ENCODE results near the gene CNTN1. TPM values are rescaled to one million over a fixed set of nuclear protein-coding genes. Genes with fewer than 3 reads are reported as not detected.

The CNTN1 gene
- total RNA-seq, 2 donors from 2014 or later = not detected

DNA sequence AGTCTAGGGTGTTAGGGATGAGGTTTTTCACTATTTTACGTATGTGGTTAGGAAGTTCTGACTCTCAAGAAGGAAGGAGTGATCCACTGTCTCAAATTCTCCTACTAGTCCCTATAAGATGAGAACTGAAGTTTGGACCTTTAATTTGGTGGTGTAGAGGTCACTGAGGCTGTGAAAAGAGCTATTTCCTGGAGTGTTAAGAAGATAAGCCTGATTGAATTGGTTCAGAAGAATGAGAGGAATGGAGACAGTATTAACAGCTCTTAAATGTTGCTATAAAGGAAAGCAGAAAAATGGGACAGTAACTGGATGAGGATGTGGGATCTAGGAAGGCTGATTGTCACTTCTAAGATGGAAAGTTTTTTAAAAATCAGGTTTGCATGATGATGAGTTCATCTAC, 57.6 kb downstream of the CNTN1 start:
- no peak for DNase-seq
- Mint-ChIP-seq H3K27me3 (ENCODE audit: low read depth) (no peaks in the 10 kb centered on the region), H3K36me3 (ENCODE audit: insufficient read depth in 2 of 2) (no peaks in the 10 kb centered on the region), H3K4me3 (no peak overlapping the region), H3K4me1 (ENCODE audit: low read depth) (no peaks in the 10 kb centered on the region), H3K27ac (no peak overlapping the region), H3K9me3 (peaks cover 4 to 5% of the 10 kb centered on the region in 2 donors)
- no peak for ATAC-seq (replicated peaks in 1 of 2)

GRCh38 chr12:40752011-40752410, 59.8 kb downstream of the CNTN1 start:
- H3K27ac Mint-ChIP-seq = no peak overlapping the region
- H3K4me1 Mint-ChIP-seq (ENCODE audit: low read depth) = no peaks in the 10 kb centered on the region
- no peak overlapping the region for H3K4me3 Mint-ChIP-seq
- no peaks in the 10 kb centered on the region for H3K36me3 Mint-ChIP-seq (ENCODE audit: insufficient read depth in 2 of 2)
- ATAC-seq (replicated peaks in 1 of 2) = no peak
- H3K27me3 Mint-ChIP-seq (ENCODE audit: low read depth) = no peaks in the 10 kb centered on the region
- no peak for DNase-seq
- H3K9me3 Mint-ChIP-seq = peaks cover 6 to 7% of the 10 kb centered on the region in 2 donors

- Mint-ChIP-seq H3K4me1 (ENCODE audit: low read depth) (no peaks in the 10 kb centered on the region), H3K9me3 (peaks cover 1 to 7% of the 10 kb centered on the region in 2 donors), H3K27me3 (ENCODE audit: low read depth) (no peaks in the 10 kb centered on the region), H3K4me3 (no peak overlapping the region), H3K27ac (no peak overlapping the region), H3K36me3 (ENCODE audit: insufficient read depth in 2 of 2) (no peaks in the 10 kb centered on the region)
- no peak for DNase-seq
- no peak for ATAC-seq (replicated peaks in 1 of 2)
These were observed 68.6 kb downstream of the CNTN1 start for GRCh38 chr12:40760821-40761220.

GRCh38 chr12:40762072-40762471, 69.8 kb downstream of the CNTN1 start:
- H3K36me3 Mint-ChIP-seq (ENCODE audit: insufficient read depth in 2 of 2) = no peaks in the 10 kb centered on the region
- DNase-seq (no peak), ATAC-seq (replicated peaks in 1 of 2) (no peak)
- H3K27me3 Mint-ChIP-seq (ENCODE audit: low read depth) = no peaks in the 10 kb centered on the region
- peaks cover 1 to 4% of the 10 kb centered on the region in 2 donors for H3K9me3 Mint-ChIP-seq
- no peak overlapping the region for H3K4me3 Mint-ChIP-seq
- H3K27ac Mint-ChIP-seq = no peak overlapping the region
- H3K4me1 Mint-ChIP-seq (ENCODE audit: low read depth) = no peaks in the 10 kb centered on the region

- peaks cover 1 to 4% of the 10 kb centered on the region in 2 donors for H3K9me3 Mint-ChIP-seq
- H3K27me3 Mint-ChIP-seq (ENCODE audit: low read depth) = no peaks in the 10 kb centered on the region
- H3K27ac Mint-ChIP-seq = no peak overlapping the region
- no peak overlapping the region for H3K4me3 Mint-ChIP-seq
- DNase-seq = no peak
- H3K4me1 Mint-ChIP-seq (ENCODE audit: low read depth) = no peaks in the 10 kb centered on the region
- no peaks in the 10 kb centered on the region for H3K36me3 Mint-ChIP-seq (ENCODE audit: insufficient read depth in 2 of 2)
- no peak for ATAC-seq (replicated peaks in 1 of 2)
These were observed 76.1 kb downstream of the CNTN1 start for GRCh38 chr12:40768125-40768864.

- H3K4me3 Mint-ChIP-seq = no peak overlapping the region
- H3K27ac Mint-ChIP-seq = no peak overlapping the region
- H3K27me3 Mint-ChIP-seq (ENCODE audit: low read depth) = no peaks in the 10 kb centered on the region
- H3K36me3 Mint-ChIP-seq (ENCODE audit: insufficient read depth in 2 of 2) = no peaks in the 10 kb centered on the region
- ATAC-seq (replicated peaks in 1 of 2) = no peak
- H3K4me1 Mint-ChIP-seq (ENCODE audit: low read depth) = no peaks in the 10 kb centered on the region
- H3K9me3 Mint-ChIP-seq = peaks cover 1 to 2% of the 10 kb centered on the region in 2 donors
- no peak for DNase-seq
These were observed 77.6 kb downstream of the CNTN1 start for GRCh38 chr12:40769846-40770245.

DNA sequence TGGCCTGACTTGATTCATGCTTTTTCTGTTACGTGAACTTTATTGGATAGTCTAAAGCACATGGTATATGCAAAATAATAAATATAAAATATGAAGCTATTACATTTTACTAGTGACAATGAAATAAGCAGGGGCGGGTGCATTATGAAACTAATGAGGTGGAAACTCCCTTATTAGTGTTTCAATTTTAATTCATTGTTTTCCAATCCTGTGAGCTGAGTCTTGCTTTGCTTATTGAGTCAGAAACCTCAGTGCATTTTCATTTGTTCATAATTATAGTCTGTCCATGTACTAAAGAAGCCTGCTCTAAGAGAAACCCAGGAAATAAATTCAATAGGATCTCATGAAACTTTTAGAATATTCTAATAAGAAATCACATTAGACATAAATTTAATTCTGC, 78.5 kb downstream of the CNTN1 start:
- no peaks in the 10 kb centered on the region for H3K36me3 Mint-ChIP-seq (ENCODE audit: insufficient read depth in 2 of 2)
- DNase-seq (no peak), ATAC-seq (replicated peaks in 1 of 2) (no peak)
- H3K9me3 Mint-ChIP-seq = peaks cover 0 to 2% of the 10 kb centered on the region in 2 donors
- H3K4me1 Mint-ChIP-seq (ENCODE audit: low read depth) = no peaks in the 10 kb centered on the region
- H3K27me3 Mint-ChIP-seq (ENCODE audit: low read depth) = no peaks in the 10 kb centered on the region
- H3K27ac Mint-ChIP-seq = no peak overlapping the region
- H3K4me3 Mint-ChIP-seq = no peak overlapping the region

- no peak for ATAC-seq (replicated peaks in 1 of 2)
- peaks cover 2 to 4% of the 10 kb centered on the region in 2 donors for H3K9me3 Mint-ChIP-seq
- no peaks in the 10 kb centered on the region for H3K36me3 Mint-ChIP-seq (ENCODE audit: insufficient read depth in 2 of 2)
- H3K27ac Mint-ChIP-seq = no peak overlapping the region
- DNase-seq = no peak
- no peak overlapping the region for H3K4me3 Mint-ChIP-seq
- H3K4me1 Mint-ChIP-seq (ENCODE audit: low read depth) = no peaks in the 10 kb centered on the region
- H3K27me3 Mint-ChIP-seq (ENCODE audit: low read depth) = no peaks in the 10 kb centered on the region
These were observed 83.4 kb downstream of the CNTN1 start for GRCh38 chr12:40775661-40776060.

DNA sequence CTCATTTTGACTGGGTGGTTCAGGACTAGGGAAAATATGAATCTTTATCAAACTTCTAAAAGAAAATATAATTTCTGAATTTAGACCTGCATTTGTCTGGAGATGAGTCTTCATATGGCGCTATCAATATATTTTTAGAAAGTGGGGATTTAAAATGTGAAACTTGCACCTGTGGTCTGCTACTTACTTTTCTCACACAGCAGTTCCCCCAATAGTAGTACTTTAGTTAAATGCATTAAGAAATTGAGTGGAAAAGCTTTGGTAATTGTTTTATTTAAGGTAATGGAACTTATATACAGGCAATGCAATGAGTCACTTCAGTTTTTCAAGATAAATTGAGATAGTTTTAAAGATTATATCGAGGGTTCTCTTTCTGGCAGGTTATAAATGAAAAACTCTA, 91.9 kb downstream of the CNTN1 start:
- DNase-seq (no peak), ATAC-seq (replicated peaks in 1 of 2) (no peak)
- Mint-ChIP-seq H3K27me3 (ENCODE audit: low read depth) (no peaks in the 10 kb centered on the region), H3K27ac (no peak overlapping the region), H3K36me3 (ENCODE audit: insufficient read depth in 2 of 2) (no peaks in the 10 kb centered on the region), H3K9me3 (peaks cover 4 to 5% of the 10 kb centered on the region in 2 donors), H3K4me1 (ENCODE audit: low read depth) (no peaks in the 10 kb centered on the region), H3K4me3 (no peak overlapping the region)

GRCh38 chr12:40788276-40788675, 96.0 kb downstream of the CNTN1 start:
- ATAC-seq (replicated peaks in 1 of 2) = no peak

GRCh38 chr12:40792792-40793386, 100.7 kb downstream of the CNTN1 start:
- no peak overlapping the region for H3K27ac Mint-ChIP-seq
- no peaks in the 10 kb centered on the region for H3K36me3 Mint-ChIP-seq (ENCODE audit: insufficient read depth in 2 of 2)
- H3K4me3 Mint-ChIP-seq = no peak overlapping the region
- no peaks in the 10 kb centered on the region for H3K27me3 Mint-ChIP-seq (ENCODE audit: low read depth)
- H3K9me3 Mint-ChIP-seq = peaks cover 4 to 5% of the 10 kb centered on the region in 2 donors
- DNase-seq (no peak), ATAC-seq (replicated peaks in 1 of 2) (no peak)
- no peaks in the 10 kb centered on the region for H3K4me1 Mint-ChIP-seq (ENCODE audit: low read depth)

More at GRCh38 chr12:40788276-40788675, 96.0 kb downstream of the CNTN1 start:
- no peak for DNase-seq
- Mint-ChIP-seq H3K4me3 (no peak overlapping the region), H3K9me3 (peaks cover 4 to 9% of the 10 kb centered on the region in 2 donors), H3K27ac (no peak overlapping the region), H3K27me3 (ENCODE audit: low read depth) (no peaks in the 10 kb centered on the region), H3K36me3 (ENCODE audit: insufficient read depth in 2 of 2) (no peaks in the 10 kb centered on the region), H3K4me1 (ENCODE audit: low read depth) (no peaks in the 10 kb centered on the region)

DNA sequence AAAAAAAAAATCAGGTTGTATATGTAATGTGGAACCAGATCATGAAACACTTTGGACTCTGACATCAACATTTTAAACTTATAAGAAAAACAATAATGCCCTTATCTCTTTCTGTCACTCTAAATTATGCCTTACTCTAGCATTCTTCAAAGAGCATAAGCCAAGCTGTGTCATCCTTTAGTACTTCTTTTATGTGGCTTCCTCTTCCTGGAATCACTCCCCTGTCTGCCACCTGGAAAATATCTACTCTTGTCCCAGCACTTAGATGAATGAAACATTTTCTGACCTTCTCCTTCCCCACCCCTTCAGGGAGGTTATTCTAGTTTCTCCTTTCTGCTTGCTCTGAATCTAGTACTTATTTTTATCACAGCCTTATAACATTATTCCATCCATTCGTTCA, 101.2 kb downstream of the CNTN1 start:
- ATAC-seq (replicated peaks in 1 of 2) = no peak
- no peaks in the 10 kb centered on the region for H3K36me3 Mint-ChIP-seq (ENCODE audit: insufficient read depth in 2 of 2)
- no peak overlapping the region for H3K4me3 Mint-ChIP-seq
- no peaks in the 10 kb centered on the region for H3K27me3 Mint-ChIP-seq (ENCODE audit: low read depth)
- no peak for DNase-seq
- no peaks in the 10 kb centered on the region for H3K4me1 Mint-ChIP-seq (ENCODE audit: low read depth)
- H3K27ac Mint-ChIP-seq = no peak overlapping the region
- H3K9me3 Mint-ChIP-seq = peaks cover 4 to 5% of the 10 kb centered on the region in 2 donors

- Mint-ChIP-seq H3K27me3 (ENCODE audit: low read depth) (no peaks in the 10 kb centered on the region), H3K4me3 (no peak overlapping the region)
- no peak for ATAC-seq (replicated peaks in 1 of 2)
These were observed 101.8 kb downstream of the CNTN1 start for GRCh38 chr12:40794087-40794486.

GRCh38 chr12:40801082-40801481, 108.8 kb downstream of the CNTN1 start:
- H3K27me3 Mint-ChIP-seq (ENCODE audit: low read depth) = no peaks in the 10 kb centered on the region
- ATAC-seq (replicated peaks in 1 of 2) = no peak
- H3K9me3 Mint-ChIP-seq = peaks cover 1 to 2% of the 10 kb centered on the region in 2 donors
- no peak overlapping the region for H3K27ac Mint-ChIP-seq
- H3K4me3 Mint-ChIP-seq = no peak overlapping the region
- H3K36me3 Mint-ChIP-seq (ENCODE audit: insufficient read depth in 2 of 2) = no peaks in the 10 kb centered on the region
- no peaks in the 10 kb centered on the region for H3K4me1 Mint-ChIP-seq (ENCODE audit: low read depth)
- DNase-seq = no peak

More at GRCh38 chr12:40794087-40794486, 101.8 kb downstream of the CNTN1 start:
- H3K9me3 Mint-ChIP-seq = peaks cover 4 to 5% of the 10 kb centered on the region in 2 donors
- H3K27ac Mint-ChIP-seq = no peak overlapping the region
- H3K36me3 Mint-ChIP-seq (ENCODE audit: insufficient read depth in 2 of 2) = no peaks in the 10 kb centered on the region
- no peak for DNase-seq
- H3K4me1 Mint-ChIP-seq (ENCODE audit: low read depth) = no peaks in the 10 kb centered on the region
